HG03439 (cell line): ENCODE measurements around the gene PIAS4.

ENCODE experiments used
- ATAC-seq: cut with Tn5 transposase; IDR thresholded peaks from one replicate; pipeline ENCODE4 v1.9.1; 2021; ENCODE audit warnings: mild to moderate bottlenecking, moderate library complexity; ENCODE audit not compliant: unreplicated experiment

The PIAS4 gene

DNA sequence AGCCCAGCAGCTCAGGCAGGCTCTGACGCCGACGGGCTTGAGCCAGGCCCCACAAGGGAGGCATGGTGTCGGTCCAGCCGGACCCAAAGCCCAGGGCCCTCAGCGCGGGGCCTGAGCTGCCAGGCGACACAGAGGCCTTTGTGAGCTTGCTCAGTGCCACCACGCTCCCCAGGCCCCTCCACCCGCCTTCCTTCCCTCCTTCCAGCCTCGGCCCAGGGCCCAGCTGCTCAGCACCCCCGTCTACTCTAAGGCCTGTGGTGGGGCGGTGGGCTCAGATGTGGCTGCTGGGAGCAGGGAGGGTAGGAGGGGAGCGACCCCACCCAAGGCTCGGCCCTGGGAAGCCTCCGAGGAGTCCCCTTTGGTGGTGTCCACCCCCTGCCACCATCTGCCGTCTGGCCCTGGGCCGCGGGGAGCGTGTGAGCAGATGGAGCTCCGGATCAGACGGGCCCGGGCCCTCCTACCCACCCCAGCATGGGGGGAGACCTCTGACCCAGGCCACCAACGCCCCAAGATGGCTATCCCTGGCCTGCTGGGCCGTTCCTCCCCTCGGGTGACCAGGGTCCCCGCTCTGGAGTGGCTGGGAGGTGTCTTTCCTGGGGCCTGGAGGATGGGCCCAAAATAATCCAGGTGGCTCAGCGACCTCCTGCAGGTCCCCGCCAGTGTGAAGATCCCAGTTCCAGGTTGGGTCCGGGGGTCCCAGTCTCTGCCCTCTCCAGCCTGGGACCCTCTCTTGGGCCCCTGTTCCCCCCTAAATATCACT is 51.3 kb downstream of the PIAS4 start:
- no peak for ATAC-seq

DNA sequence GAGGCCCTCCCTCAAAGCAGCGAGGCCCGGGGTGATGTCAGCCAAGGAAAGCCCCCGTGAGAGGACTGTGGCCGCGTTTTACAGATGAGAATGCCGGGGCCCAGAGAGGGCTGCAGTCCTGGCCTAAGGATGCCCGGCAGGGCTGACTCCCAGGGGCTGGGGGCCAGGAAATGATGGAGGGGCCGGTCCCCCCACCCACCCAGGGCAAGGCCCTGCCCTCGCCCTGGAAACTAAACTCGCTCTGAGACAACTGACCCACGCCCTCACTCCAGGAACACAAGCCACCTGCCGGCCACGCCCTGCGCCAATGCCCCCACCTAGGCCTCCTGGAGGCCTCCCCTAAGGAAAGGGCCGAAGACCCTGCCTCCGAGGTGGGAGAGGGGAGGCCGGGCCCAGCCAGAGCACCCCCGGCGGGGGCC is 51.9 kb downstream of the PIAS4 start:
- no peak for ATAC-seq

DNA sequence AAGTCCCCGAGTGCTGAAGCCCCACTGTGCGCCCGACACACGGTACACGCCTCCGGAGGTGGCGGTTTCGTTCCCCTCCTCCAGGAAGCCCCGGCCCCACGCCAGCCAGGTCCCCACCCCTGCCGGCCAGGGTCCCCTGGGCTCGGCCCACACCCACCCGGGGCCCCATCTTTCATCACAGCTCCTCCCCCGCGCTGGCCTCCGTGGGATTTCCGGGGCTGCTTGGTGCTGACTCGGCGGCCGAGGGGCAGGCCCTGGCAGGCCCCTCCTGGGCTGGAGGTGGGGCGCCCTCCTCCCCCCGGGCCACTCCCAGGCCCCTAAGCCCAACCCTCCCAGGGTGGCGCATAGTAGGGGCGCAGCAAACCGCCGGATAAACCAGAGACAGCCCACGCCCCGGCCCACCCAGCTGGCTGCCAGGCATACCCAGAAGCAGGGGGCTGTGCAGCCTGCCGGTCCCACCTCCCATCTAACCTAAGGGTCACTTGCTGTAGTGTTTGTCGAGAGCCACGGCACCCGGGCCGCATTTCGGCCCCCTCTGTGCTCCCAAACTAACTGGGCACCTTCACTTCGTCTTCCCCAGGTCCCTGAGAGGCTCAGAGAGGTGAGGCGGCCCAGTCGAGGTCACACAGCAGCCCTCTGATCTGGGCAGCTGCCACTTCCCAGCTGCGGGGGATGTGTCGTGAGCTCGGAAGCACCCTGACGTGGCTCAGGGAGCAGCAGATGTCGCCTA is 52.5 kb downstream of the PIAS4 start:
- peak; percentile 38 for ATAC-seq

DNA sequence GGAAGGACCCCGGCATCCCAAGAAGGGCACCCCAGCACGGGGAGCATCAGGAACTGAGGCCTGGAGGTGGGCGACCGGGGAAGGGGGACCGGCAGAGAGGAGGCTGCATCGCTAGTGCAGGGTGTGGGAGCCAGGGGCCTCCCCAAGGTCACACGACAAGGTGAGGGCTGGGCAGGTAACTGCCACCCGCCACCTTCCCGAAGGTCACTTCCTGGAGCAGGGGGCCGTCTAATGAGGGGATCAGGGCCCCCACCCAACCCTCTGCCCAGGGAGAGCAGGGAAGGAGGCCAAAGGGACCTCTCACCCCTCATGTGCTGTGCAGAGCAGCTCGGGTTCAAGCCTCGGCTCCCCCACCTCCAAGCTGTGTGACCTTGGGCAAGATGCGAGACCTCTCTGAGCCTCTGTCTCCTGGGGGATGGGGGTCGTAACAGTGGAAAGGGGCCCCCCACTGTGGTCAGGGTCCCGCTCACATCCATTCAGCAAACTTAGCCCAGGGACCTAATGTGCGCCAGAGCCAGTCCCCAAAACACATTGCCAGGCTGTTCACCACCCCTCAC is 53.2 kb downstream of the PIAS4 start:
- ATAC-seq = no peak

DNA sequence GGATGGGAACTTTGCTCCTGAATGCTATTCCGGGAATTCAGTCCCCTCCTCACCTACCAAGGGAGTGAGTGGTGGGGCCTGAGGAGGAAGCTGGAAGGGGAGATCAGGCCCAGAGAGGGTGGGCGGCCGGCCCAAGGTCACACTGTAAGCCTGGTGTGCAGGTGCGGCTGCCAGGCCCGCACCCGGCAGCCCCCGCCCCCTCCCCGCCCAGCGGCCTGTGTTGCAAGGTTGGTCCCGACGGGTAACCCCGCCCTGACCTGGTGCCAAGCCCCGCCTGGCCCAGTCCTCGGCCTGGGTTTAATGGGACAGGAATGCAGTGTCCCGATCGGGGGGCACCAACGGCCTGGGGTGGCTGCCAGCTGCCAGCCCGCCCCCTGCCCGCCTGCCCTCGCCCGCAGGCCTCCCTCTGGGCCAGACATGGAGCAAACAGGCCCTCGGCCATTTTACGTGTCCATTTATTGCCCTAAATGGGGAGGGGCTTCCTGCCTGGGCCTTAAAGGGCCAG is 53.7 kb downstream of the PIAS4 start:
- no peak for ATAC-seq

DNA sequence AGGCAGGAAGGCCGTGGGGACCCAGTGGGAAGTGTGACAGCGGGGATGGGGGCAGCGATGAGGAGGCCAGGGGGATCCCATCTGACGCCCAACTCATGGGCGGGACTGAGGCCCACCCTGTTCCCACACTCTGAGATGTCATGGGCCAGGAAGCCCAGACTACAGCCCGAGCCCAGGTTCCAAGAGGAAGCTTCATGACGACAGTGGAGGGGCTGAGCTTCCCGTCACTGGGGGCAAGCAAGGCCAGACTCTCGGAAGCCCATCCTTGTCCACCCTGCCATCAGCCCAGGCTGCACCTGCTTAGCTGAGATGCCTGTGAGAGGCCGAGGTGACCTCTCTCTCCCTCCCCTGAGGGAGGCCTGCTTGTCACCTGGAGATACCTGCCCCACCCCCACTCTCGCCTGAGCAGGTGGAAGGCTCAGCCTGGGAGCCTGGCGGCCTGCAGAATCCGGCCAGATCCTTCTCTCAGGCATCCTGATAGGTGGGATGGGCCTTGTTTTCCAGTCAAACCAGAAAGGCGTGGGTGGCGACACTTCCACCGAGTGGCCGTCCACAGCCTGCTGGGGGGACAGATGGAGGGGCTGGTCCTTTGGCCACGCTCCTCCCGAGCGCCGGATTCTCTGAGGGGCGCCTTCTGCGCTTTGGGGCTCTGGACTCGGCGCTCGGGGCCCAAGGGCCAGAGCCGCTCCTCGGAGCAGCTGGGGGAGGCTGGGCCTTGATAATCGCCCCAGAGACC is 54.3 kb downstream of the PIAS4 start:
- ATAC-seq = no peak

DNA sequence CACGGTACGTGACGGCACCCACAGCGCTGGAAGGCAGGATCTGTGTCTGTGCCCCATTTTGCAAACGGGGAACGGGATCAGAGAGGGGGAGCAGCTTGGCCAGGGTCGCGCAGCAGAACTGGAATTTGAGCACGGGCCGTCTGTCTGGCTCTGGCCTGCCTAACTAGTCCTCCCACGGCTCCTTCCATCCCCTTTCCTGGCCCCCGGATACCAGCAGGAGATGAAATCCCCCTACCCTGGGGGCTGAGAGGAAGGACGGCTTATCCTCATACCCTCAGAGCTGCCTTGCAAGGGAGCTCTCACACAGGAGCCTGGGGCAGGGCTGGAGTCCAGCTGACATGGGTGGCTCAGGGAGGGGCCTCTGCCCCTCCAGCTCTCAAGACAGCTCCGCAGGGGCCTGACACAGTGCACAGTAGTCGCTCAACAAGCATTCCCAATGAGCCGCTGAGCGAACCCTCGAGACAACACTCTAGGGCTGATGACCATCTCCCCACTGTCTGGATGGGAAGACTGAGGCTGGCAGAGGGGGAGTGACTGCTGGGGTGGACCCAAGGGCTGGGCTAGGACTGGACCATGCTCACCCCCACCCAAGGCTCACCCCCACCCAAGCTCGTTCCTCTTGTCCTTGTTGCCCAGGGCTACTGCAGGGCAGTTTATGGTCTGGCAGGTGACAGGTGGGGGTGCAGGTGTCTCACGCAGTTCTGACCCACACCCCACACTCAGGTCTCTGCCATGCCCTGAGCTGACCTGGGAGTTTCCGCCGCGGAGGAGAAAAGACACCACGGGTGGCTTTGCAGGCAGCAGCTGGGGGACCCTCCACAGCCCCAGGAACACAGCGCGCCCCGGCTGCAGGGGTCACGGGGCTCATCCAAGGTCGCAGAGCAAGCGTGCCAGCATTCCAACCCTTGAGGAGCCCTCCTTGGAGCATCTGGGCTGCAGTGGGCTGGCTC is 55.2 kb downstream of the PIAS4 start:
- ATAC-seq = no peak

DNA sequence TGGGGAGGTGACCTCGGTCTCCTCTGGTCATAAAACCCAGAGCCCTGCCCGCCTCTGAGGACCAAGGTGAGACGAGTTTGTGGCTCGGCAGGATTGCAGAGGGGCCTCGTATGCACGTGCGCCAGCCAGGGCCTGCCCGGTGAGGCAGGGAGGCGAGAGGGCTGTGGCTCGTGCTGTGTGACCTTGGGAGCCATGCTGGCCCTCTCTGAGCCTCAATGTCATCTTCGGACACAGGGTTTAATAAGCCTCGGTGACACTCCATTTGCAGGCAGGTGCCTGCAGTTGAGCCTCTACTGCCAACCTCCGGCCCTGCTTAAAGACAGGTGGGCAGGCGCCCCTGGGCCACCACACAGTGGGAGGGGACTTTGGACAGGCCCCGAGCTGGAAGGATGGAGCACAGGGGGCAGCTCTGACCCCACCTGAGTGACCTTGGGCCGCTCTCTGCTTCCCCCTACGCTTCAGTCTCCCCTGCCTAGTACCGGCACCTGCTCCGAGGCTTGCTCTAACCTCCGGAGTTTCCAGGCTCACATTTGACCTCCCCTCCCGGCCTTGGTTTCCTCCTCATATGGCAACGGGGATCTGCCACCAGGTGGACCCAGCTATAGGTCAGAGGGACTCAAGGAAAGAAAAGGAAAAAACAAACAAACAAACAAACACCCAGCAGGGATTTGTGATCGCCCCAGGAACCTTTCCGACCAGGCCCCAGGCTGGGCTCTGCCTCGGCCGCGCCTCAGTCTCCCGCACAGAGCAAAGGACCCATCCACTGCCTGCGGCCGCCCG is 56.0 kb downstream of the PIAS4 start:
- ATAC-seq = no peak

DNA sequence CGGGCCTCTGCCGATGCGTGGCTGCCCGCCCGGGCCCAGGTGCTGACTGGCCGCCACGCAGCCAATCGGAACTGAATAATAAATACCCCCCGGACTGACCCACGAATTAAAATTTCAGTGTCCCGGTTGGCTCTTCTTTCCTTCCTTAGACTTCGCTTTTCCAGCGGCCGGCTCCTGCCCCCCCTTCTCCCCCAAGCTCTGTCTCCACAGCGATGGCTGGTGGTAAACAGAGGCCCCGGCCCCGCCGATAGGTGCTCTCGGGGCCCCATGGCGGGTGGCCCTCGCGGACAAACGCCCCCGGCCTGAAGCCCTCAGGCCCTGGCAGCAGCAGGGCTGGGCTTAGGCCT is 56.6 kb downstream of the PIAS4 start:
- ATAC-seq = no peak

DNA sequence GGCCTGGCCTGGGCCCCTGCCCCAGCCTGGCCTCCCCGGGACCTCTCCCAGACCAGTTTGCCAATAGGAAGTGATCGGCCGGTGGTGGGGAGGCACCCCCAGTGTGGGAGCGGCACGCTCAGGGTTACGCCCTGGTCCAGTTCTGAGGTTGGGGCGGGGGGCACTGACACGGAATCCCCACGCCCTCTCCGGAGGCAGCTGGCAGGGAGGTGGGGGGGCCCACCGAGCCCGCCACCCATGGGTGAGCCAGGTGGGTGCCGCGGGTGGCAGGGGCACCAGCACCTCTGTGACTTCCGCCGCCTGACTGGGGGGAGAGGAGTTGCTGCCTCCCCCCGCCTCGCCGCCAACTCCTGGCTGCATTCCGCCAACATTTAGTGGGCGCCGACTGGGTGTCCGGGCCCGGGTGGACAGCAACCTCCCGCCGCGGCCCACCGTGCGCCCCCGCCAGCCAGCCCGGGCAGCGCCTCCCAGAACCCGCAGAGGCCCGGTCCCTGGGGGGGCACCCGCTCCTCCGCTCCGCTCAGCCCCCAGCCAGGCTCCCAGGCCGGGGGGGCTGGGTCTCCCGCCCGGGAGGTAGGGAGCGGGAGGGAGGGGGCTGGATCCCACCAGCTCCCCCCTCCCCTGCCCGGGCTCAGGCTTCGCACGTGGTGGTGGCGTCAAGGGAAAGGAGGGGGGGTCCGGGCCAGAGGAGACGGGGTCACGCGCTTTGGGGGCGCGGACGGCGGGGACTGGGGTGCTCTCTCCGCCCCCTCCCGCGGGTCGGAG is 57.1 kb downstream of the PIAS4 start:
- no peak for ATAC-seq

DNA sequence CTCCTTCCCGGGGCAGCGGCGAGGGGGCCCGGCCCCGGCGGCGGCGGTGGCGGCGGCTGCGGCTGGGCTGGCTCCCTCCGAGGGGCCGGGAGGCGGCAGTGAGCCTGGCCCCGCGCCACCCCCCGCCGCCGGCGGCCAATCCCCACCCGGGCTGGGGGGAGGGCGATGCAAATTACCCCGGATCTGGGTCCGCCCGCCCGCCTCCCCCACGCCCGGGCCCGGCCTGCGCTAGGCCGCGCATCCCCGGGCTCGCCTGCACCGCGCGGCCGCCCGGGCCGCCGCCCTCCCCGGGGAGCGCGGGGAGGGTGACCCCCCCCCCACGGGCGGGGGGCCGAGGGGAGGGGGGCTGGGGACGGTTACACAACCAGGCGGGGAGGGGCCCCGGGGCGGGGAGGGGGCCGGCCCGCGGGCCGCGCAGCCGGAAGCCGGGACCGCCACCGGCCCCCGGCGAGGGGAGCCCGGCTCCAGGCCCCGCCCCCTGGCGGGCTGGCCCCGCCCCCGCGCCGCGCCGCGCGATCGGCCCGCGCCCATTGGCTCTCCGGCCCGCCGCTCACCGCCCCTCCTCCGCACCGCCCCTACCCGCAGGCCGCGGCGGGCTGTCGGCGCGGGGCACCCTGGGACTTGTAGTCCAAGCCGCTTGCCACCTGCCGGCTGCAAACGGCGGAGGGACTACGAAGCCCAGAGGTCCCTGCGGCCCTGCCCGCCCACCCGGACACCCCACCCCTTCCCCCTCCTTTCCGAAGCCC is 58.1 kb downstream of the PIAS4 start:
- peak; percentile 60 for ATAC-seq

DNA sequence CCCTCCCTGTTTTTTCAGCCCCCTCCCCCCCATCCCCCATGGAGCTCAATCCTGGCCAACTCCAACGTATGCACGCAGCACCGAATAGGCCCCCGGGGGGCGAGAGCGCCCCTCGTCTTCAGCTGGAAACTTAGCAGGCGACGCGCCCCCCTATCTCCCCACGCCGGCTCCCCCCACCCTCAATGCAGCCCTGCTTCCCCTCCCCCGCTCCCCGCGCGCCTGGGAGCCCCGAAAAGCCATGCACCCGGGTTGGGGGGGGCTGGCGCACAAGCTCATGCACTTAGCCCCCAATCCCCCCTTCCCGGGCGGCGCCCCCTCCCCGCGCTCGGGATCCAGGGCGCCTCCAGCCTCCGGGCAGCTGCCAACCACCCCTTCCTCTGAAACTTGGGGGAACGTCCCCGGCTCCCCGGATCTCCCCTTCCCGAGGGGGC is 58.7 kb downstream of the PIAS4 start:
- no peak for ATAC-seq

DNA sequence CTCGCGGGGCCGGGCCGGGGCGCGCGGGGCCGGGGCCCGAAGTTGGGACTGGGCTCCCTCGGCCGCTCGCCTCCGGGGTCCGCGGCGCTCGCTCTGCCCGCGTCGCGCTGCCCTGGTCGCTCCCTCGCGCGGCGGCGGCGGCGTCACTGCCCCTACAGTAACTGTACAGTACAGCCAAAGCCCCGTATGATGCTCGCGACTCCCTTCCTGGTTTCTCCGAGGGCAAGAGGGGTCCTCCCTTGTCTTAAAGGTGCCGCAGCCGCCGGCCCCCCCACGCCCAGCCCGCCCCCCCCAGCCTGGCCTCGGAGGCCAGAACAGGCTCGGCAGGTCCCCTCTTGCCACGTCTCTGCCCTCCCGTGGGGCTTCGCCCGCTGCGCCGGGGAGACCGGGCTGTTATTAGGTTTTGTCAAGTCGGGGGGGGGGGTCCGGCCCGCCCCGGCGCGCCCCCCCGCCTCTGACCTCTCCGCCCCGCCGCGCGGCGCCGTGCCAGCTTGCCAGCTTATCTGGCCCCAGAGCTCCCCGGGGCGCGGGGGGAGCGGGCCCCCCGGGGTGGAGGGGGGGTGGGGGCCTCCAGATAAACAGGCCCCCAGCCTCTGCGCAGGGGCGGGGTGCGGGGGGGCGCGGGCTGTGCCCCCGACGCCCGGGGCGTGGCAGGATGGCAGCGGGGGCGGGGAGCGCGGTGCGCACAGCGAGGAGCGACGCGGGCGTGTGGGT is 59.3 kb downstream of the PIAS4 start, which contains the start of gene ZBTB7A:
Gene ZBTB7A (minus strand): TSS at position 218 of the 714 bp plus-strand sequence. CDS start 11,667 bp downstream, outside the sequence.
- ATAC-seq = no peak

DNA sequence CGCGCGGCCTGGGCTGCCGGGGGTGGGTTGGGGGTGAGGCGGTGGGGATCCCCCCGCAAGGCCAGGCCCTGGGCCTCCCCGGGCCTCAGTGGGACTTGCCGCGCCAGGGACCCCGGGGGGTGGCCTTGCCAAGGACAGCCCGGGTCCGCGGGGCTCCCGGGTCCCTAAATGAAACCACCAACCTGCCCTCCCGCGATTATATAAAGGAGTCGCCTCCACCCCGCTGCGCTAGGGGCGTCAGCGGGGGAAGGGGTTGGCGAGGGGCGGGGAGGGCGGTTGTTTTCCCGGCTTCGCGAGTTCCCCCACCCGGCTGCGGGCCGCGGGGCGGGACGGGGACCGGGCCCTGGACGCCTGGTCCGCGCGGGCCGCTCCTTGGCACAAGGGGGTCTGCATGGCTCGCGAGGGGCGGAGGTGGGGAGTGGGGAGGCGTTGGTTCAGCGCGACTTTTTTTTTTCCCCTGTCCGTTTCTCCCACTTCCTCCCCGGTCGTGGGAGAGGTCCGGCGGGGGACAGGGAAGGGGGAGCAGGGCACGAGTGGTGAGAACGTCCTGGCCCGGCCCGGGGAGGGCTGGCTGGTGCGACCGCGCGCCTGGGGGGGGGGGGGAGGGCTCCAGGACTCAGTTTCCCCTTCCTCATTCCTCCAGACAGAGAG is 60.0 kb downstream of the PIAS4 start:
- ATAC-seq = no peak

DNA sequence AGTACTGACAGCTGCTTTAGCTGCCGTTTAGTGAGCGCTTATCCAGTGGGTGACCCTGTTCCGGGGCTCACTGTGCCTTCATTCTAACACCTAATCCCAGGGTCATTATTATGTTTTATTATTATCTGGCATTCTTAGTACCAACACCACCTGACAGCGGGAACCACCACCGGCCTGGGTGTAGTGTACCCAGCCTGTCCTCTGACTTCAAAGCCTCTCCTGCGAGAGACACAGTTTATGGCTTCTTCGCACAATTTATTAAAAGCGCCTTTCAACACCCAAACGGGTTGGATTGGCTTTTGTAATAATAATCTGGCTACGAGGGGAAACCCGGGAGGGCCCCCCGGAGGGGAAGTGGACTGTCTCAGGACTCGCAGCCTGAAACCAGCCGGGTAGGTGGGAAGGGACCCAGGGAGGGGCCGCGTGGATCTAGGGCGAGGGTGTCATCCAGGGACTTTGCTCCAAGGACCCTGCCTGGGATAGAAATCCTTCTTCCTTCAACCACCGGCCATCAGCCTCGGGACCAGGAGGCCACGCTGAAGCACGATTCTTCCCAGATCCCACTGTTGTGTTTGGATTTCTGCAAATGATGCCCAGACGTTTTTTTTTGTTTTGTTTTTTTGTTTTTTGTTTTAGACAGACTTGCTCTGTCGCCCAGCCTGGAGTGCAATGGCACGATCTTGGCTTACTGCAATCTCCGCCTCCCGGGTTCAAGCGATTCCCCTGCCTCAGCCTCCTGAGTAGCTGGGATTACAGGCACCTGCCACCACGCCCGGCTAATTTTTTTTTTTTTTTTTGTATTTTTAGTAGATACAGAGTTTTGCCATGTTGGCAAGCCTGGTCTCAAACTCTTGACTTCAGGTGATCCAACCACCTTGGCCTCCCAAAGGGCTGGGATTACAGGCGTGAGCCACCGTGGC is 60.8 kb downstream of the PIAS4 start:
- ATAC-seq = no peak
